Type B pancreatic cell (in vitro differentiated cells): ENCODE data around the gene HPCAL1. TPM values are rescaled to one million over a fixed set of nuclear protein-coding genes. Genes with fewer than 3 reads are reported as not detected.
A peak's percentile ranks its signal among the peaks of the same experiment; 100 is the strongest.

Source experiments
- DNase-seq: peaks from one replicate; pipeline ENCODE4 v3.0.0; 2021; ENCODE audit warnings: mixed read lengths; ENCODE audit not compliant: unreplicated experiment; ENCODE audit errors: extremely low spot score
- H3K27ac Mint-ChIP-seq: 2 replicates; pipeline ENCODE4 v1.8.0; 2021; ENCODE audit warnings: mild to moderate bottlenecking, mixed read lengths
- H3K27me3 Mint-ChIP-seq: 2 replicates; pipeline ENCODE4 v1.8.0; 2021; ENCODE audit warnings: mixed read lengths
- H3K36me3 Mint-ChIP-seq: 2 replicates; pipeline ENCODE4 v1.8.0; 2021; ENCODE audit warnings: mixed read lengths
- H3K4me1 Mint-ChIP-seq: one replicate; pipeline ENCODE4 v1.8.0; 2021; ENCODE audit warnings: mixed read lengths; ENCODE audit not compliant: unreplicated experiment
- H3K4me3 Mint-ChIP-seq: 2 replicates; pipeline ENCODE4 v1.8.0; 2021; ENCODE audit warnings: mild to moderate bottlenecking, mixed read lengths
- H3K9me3 Mint-ChIP-seq: 2 replicates; pipeline ENCODE4 v1.8.0; 2021; ENCODE audit warnings: mixed read lengths
- CTCF ChIP-seq: fragments of 200-600 bp; sonication (generic); conservative IDR thresholded peaks from 2 replicates; pipeline ENCODE4 v1.5.0; 2021; ENCODE audit warnings: antibody characterized with exemption, mild to moderate bottlenecking
- total RNA-seq: library from RNA; stranded (reverse); gene quantifications from 2 replicates; pipeline ENCODE4 v1.2.1, GENCODE V29; 2021; ENCODE audit warnings: low replicate concordance

HPCAL1 gene
- total RNA-seq, 1 donor from 2014 or later = 17.8 TPM

GRCh38 chr2:10343191-10343590 lies 40.5 kb downstream of the HPCAL1 start:
- H3K27me3 Mint-ChIP-seq = peaks cover 6% of the 10 kb centered on the region
- no peak overlapping the region for H3K4me3 Mint-ChIP-seq
- H3K4me1 Mint-ChIP-seq = peaks cover 35% of the 10 kb centered on the region
- no peaks in the 10 kb centered on the region for H3K36me3 Mint-ChIP-seq
- no peak overlapping the region for H3K27ac Mint-ChIP-seq
- DNase-seq = no peak
- H3K9me3 Mint-ChIP-seq = no peaks in the 10 kb centered on the region
- TF ChIP-seq CTCF = no peak

GRCh38 chr2:10343658-10344057 lies 41.0 kb downstream of the HPCAL1 start:
- no peak for DNase-seq
- peaks cover 35% of the 10 kb centered on the region for H3K4me1 Mint-ChIP-seq
- no peak for TF ChIP-seq CTCF
- H3K27me3 Mint-ChIP-seq = peaks cover 6% of the 10 kb centered on the region
- H3K9me3 Mint-ChIP-seq = no peaks in the 10 kb centered on the region
- H3K27ac Mint-ChIP-seq = no peak overlapping the region
- H3K36me3 Mint-ChIP-seq = no peaks in the 10 kb centered on the region
- no peak overlapping the region for H3K4me3 Mint-ChIP-seq

GRCh38 chr2:10344105-10345066 lies 41.7 kb downstream of the HPCAL1 start:
- no peak for TF ChIP-seq CTCF
- no peak overlapping the region for H3K4me3 Mint-ChIP-seq
- H3K4me1 Mint-ChIP-seq = peaks cover 35% of the 10 kb centered on the region
- H3K27ac Mint-ChIP-seq = peak overlapping the region; percentile 7
- peaks cover 6% of the 10 kb centered on the region for H3K27me3 Mint-ChIP-seq
- H3K36me3 Mint-ChIP-seq = no peaks in the 10 kb centered on the region
- H3K9me3 Mint-ChIP-seq = no peaks in the 10 kb centered on the region
- no peak for DNase-seq

GRCh38 chr2:10345126-10345525 lies 42.4 kb downstream of the HPCAL1 start:
- H3K27me3 Mint-ChIP-seq = peaks cover 6% of the 10 kb centered on the region
- TF ChIP-seq CTCF = no peak
- DNase-seq = no peak
- no peaks in the 10 kb centered on the region for H3K36me3 Mint-ChIP-seq
- peak overlapping the region; percentile 7 for H3K27ac Mint-ChIP-seq
- H3K9me3 Mint-ChIP-seq = no peaks in the 10 kb centered on the region
- H3K4me3 Mint-ChIP-seq = no peak overlapping the region
- peaks cover 35% of the 10 kb centered on the region for H3K4me1 Mint-ChIP-seq

GRCh38 chr2:10345813-10346212 lies 43.1 kb downstream of the HPCAL1 start:
- DNase-seq = no peak
- H3K4me1 Mint-ChIP-seq = peaks cover 31% of the 10 kb centered on the region
- no peaks in the 10 kb centered on the region for H3K36me3 Mint-ChIP-seq
- H3K4me3 Mint-ChIP-seq = no peak overlapping the region
- peaks cover 6% of the 10 kb centered on the region for H3K27me3 Mint-ChIP-seq
- no peaks in the 10 kb centered on the region for H3K9me3 Mint-ChIP-seq
- no peak overlapping the region for H3K27ac Mint-ChIP-seq
- TF ChIP-seq CTCF = no peak
